Skeletal muscle satellite cell (primary cell): Measurements from ENCODE around the gene LRIG1.

Source experiments
- H3K27me3 ChIP-seq: 2 replicates; pipeline ENCODE4 v1.7.0; 2013; ENCODE audit warnings: low read length; ENCODE audit not compliant: control insufficient read depth, insufficient read depth
- H3K36me3 ChIP-seq: 2 replicates; pipeline ENCODE4 v1.7.0; 2013; ENCODE audit warnings: mild to moderate bottlenecking, control low read depth, low read length; ENCODE audit not compliant: insufficient read depth
- H3K4me1 ChIP-seq: 2 replicates; pipeline ENCODE4 v1.7.0; 2013; ENCODE audit warnings: low read length; ENCODE audit not compliant: control insufficient read depth, insufficient read depth
- H3K4me2 ChIP-seq: 2 replicates; pipeline ENCODE4 v1.7.0; 2013; ENCODE audit warnings: mild to moderate bottlenecking, low read length
- H3K4me3 ChIP-seq: 2 replicates; pipeline ENCODE4 v1.7.0; 2013; ENCODE audit warnings: low read length
- H3K9ac ChIP-seq: 2 replicates; pipeline ENCODE4 v1.7.0; 2013; ENCODE audit warnings: mild to moderate bottlenecking, low read depth, low read length, moderate library complexity
- H3K9me3 ChIP-seq: replicated peaks from 2 replicates; pipeline ENCODE4 v1.7.0; 2013; ENCODE audit warnings: mild to moderate bottlenecking, control low read depth, low read length

Gene LRIG1

GRCh38 chr3:66344391-66344811 lies 156.4 kb downstream of the LRIG1 start:
- H3K9ac ChIP-seq, result no peak overlapping the region
- no peak overlapping the region for H3K4me2 ChIP-seq
- H3K4me3 ChIP-seq, result no peak overlapping the region
- no peaks in the 10 kb centered on the region for H3K27me3 ChIP-seq
- H3K36me3 ChIP-seq, result no peaks in the 10 kb centered on the region
- H3K9me3 ChIP-seq, result no peaks in the 10 kb centered on the region
- H3K4me1 ChIP-seq, result no peaks in the 10 kb centered on the region

DNA sequence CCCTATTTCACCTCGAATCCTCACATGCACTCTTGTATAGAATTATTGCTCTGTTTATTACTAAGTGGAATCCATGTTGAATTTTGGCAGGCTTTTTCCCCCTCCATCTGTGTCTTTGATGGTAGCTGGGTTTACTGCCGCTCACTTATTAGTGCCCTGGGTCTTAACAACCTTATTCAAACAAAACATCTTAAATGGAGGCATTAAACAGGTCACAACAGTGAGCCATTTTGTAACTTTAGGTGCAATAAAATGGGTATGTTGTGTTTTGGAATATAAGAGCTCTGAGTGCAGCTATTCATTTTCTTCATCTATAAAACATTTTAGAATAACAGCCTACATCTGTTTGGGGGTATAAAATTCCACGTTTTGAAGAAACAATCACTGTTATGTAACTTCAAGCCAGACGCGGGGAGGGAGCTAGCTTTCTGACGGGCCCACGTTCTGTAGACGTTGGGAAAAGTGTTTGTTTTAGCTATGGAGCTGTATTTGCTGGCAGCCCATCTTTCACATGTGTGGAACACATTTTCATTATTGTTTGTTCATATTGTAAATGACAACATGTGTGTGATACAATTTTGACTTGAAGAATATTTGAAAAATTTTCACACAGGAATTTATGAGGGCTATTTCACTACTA lies 158.0 kb downstream of the LRIG1 start:
- Histone ChIP-seq H3K4me1 (no peaks in the 10 kb centered on the region), H3K9me3 (no peaks in the 10 kb centered on the region), H3K36me3 (no peaks in the 10 kb centered on the region), H3K4me2 (no peak overlapping the region), H3K9ac (no peak overlapping the region), H3K4me3 (no peak overlapping the region), H3K27me3 (no peaks in the 10 kb centered on the region)

GRCh38 chr3:66338927-66339326 lies 161.9 kb downstream of the LRIG1 start:
- Histone ChIP-seq H3K4me1 (no peaks in the 10 kb centered on the region), H3K27me3 (no peaks in the 10 kb centered on the region), H3K36me3 (no peaks in the 10 kb centered on the region), H3K4me3 (no peak overlapping the region), H3K4me2 (no peak overlapping the region), H3K9me3 (no peaks in the 10 kb centered on the region), H3K9ac (no peak overlapping the region)

DNA sequence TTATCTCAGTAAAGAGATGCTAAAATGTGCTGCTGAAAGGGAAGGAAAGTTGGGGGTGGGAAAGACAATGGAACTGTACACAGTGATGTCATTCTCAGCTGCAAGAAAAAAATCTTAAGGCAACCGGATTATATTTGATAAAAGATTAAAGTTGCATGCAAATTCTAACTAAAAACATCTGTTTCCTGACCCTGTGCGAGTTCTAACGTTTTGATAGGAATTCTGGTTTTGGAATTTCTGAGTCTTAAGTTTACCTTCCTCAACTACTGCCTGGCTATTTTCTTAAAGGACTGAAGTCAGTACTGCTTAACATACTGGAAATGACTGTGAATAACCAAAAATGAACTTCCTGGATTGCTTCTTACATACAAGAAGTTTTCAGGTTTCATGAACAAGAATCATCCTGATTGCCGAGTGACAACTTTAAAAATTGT lies 164.5 kb downstream of the LRIG1 start:
- no peaks in the 10 kb centered on the region for H3K9me3 ChIP-seq
- no peaks in the 10 kb centered on the region for H3K4me1 ChIP-seq
- no peaks in the 10 kb centered on the region for H3K36me3 ChIP-seq
- H3K27me3 ChIP-seq, result no peaks in the 10 kb centered on the region
- H3K4me3 ChIP-seq, result no peak overlapping the region
- H3K4me2 ChIP-seq, result no peak overlapping the region
- no peak overlapping the region for H3K9ac ChIP-seq

- Histone ChIP-seq H3K4me3 (no peak overlapping the region), H3K9ac (no peak overlapping the region), H3K27me3 (no peaks in the 10 kb centered on the region), H3K4me1 (no peaks in the 10 kb centered on the region), H3K36me3 (no peaks in the 10 kb centered on the region), H3K4me2 (no peak overlapping the region), H3K9me3 (no peaks in the 10 kb centered on the region)
Measured at GRCh38 chr3:66335671-66336070, 165.2 kb downstream of the LRIG1 start.
